ENCODE data around the gene UNC13C.

Gene UNC13C

GRCh38 chr15:54102704-54103103, 124.5 kb downstream of the UNC13C start:
- in situ Hi-C loops (cut with HindIII; ENCODE audit: low sequenced_read_pairs) = no loop called here

GRCh38 chr15:54109014-54109413, 130.8 kb downstream of the UNC13C start:
- in situ Hi-C loops (cut with HindIII; ENCODE audit: low sequenced_read_pairs) = no loop called here

- in situ Hi-C loops (cut with HindIII; ENCODE audit: low sequenced_read_pairs) = no loop called here
These were observed 140.8 kb downstream of the UNC13C start for GRCh38 chr15:54119051-54119450.

GRCh38 chr15:54120949-54121463, 142.8 kb downstream of the UNC13C start:
- in situ Hi-C loops (cut with HindIII; ENCODE audit: low sequenced_read_pairs) = no loop called here

- in situ Hi-C loops (cut with HindIII; ENCODE audit: low sequenced_read_pairs) = no loop called here
These were observed 149.3 kb downstream of the UNC13C start for GRCh38 chr15:54127574-54127973.

- in situ Hi-C loops (cut with HindIII; ENCODE audit: low sequenced_read_pairs) = no loop called here
These were observed 153.2 kb downstream of the UNC13C start for GRCh38 chr15:54131410-54131809.

GRCh38 chr15:54149115-54149531, 170.9 kb downstream of the UNC13C start:
- in situ Hi-C loops (cut with HindIII; ENCODE audit: low sequenced_read_pairs) = no loop called here

GRCh38 chr15:54150255-54150654, 172.0 kb downstream of the UNC13C start:
- in situ Hi-C loops (cut with HindIII; ENCODE audit: low sequenced_read_pairs) = no loop called here

GRCh38 chr15:54159012-54159411, 180.8 kb downstream of the UNC13C start:
- in situ Hi-C loops (cut with HindIII; ENCODE audit: low sequenced_read_pairs) = no loop called here

- in situ Hi-C loops (cut with HindIII; ENCODE audit: low sequenced_read_pairs) = no loop called here
These were observed 209.1 kb downstream of the UNC13C start for GRCh38 chr15:54187325-54187724.

- in situ Hi-C loops (cut with HindIII; ENCODE audit: low sequenced_read_pairs) = no loop called here
These were observed 219.8 kb downstream of the UNC13C start for GRCh38 chr15:54197995-54198394.

GRCh38 chr15:54206586-54207321, 228.5 kb downstream of the UNC13C start:
- in situ Hi-C loops (cut with HindIII; ENCODE audit: low sequenced_read_pairs) = no loop called here

GRCh38 chr15:54208786-54209185, 230.5 kb downstream of the UNC13C start:
- in situ Hi-C loops (cut with HindIII; ENCODE audit: low sequenced_read_pairs) = no loop called here

- in situ Hi-C loops (cut with HindIII; ENCODE audit: low sequenced_read_pairs) = no loop called here
These were observed 234.4 kb downstream of the UNC13C start for GRCh38 chr15:54212635-54213034.

- in situ Hi-C loops (cut with HindIII; ENCODE audit: low sequenced_read_pairs) = no loop called here
These were observed 248.2 kb downstream of the UNC13C start for GRCh38 chr15:54226455-54226854.

- in situ Hi-C loops (cut with HindIII; ENCODE audit: low sequenced_read_pairs) = no loop called here
These were observed 249.3 kb downstream of the UNC13C start for GRCh38 chr15:54227569-54227968.

GRCh38 chr15:54250326-54250725, 272.1 kb downstream of the UNC13C start:
- in situ Hi-C loops (cut with HindIII; ENCODE audit: low sequenced_read_pairs) = no loop called here

GRCh38 chr15:54256190-54256589, 277.9 kb downstream of the UNC13C start:
- in situ Hi-C loops (cut with HindIII; ENCODE audit: low sequenced_read_pairs) = no loop called here

- in situ Hi-C loops (cut with HindIII; ENCODE audit: low sequenced_read_pairs) = no loop called here
These were observed 295.7 kb downstream of the UNC13C start for GRCh38 chr15:54273928-54274327.

- in situ Hi-C loops (cut with HindIII; ENCODE audit: low sequenced_read_pairs) = no loop called here
These were observed 299.6 kb downstream of the UNC13C start for GRCh38 chr15:54277834-54278233.

GRCh38 chr15:54280726-54281125, 302.5 kb downstream of the UNC13C start:
- in situ Hi-C loops (cut with HindIII; ENCODE audit: low sequenced_read_pairs) = no loop called here

GRCh38 chr15:54282228-54282836, 304.1 kb downstream of the UNC13C start:
- in situ Hi-C loops (cut with HindIII; ENCODE audit: low sequenced_read_pairs) = no loop called here
